Right lobe of liver (tissue), 6 donors: ENCODE data around the gene HLA-DPA1. TPM values are rescaled to one million over a fixed set of nuclear protein-coding genes. Genes with fewer than 3 reads are reported as not detected.

Experiments used
- ATAC-seq, 4 donors: fragments of 200-7000 bp; cut with Tn5 transposase; one replicate each; pipeline ENCODE4 v1.9.1; 2020; ENCODE audit warnings: mild to moderate bottlenecking in 4 of 4, moderate library complexity in 4 of 4
- DNase-seq, 3 donors: peaks; one replicate each; pipeline ENCODE4 v3.0.0-alpha.2; 2020
- H3K27ac ChIP-seq, 3 donors: fragments of 200-600 bp; one replicate each; pipeline ENCODE4 v1.8.0; 2022
- H3K27me3 ChIP-seq, 2 donors: fragments of 200-600 bp; one replicate each; pipeline ENCODE4 v1.8.0; 2022
- H3K36me3 ChIP-seq, 4 donors: fragments of 200-600 bp; sonication (generic) in 1 of 4; one replicate each; pipeline versions ENCODE4 v1.5.1 to v1.8.0; 2017 to 2022; ENCODE audit warnings: control low read depth in 1 of 4
- H3K4me1 ChIP-seq, 4 donors: fragments of 200-600 bp; sonication (generic) in 1 of 4; one replicate each; pipeline versions ENCODE4 v1.5.1 to v1.8.0; 2017 to 2022; ENCODE audit warnings: control low read depth in 1 of 4
- H3K4me3 ChIP-seq, 3 donors: fragments of 200-600 bp; one replicate each; pipeline ENCODE4 v1.8.0; 2022
- H3K9me3 ChIP-seq, 4 donors: fragments of 200-600 bp; sonication (generic) in 1 of 4; one replicate each; pipeline versions ENCODE4 v1.5.1 to v1.8.0; 2017 to 2022; ENCODE audit warnings: control low read depth in 1 of 4
- POLR2A ChIP-seq: fragments of 450-650 bp; IDR thresholded peaks from one replicate; pipeline ENCODE4 v1.6.1; 2017; ENCODE audit warnings: antibody characterized with exemption, mild to moderate bottlenecking
- WGBS: methylation state at CpG from one replicate; pipeline ENCODE4 v1.1.6; 2018; ENCODE audit warnings: low coverage, low lambda C conversion rate; ENCODE audit not compliant: insufficient coverage; ENCODE audit errors: missing lambda C conversion rate; 5-methylcytosine and 5-hydroxymethylcytosine counted together
- intact Hi-C, 2 donors: fragments of 100-400 bp; cut with DNase I; formaldehyde crosslinking; loops; one replicate each; pipeline versions ENCODE4 v1.11.2 to v1.14.1; 2022
- long read RNA-seq: library from polyadenylated mRNA; unstranded; transcript quantifications from one replicate; pipeline ENCODE4 v2.0.0, GENCODE V29; 2019
- total RNA-seq, 6 experiments: library from RNA; depleted of rRNA in 2 of 6; stranded (reverse); fragments of >200 nt in 2 of 6; fragmentation: NEBNext Ultra II Directional in 3 of 6; extraction: Animal tissue kit (Norgen Biotek cat#: 25700) in 3 of 6; gene quantifications; one replicate each; pipeline versions ENCODE4 v1.1.0 to v1.2.4, GENCODE V29; 2016 to 2023
- TF ChIP-seq, protein P1 (sequence below), 4 donors: fragments of 200-600 bp in 3 of 4; fragments of 450-650 bp in 1 of 4; IDR thresholded peaks; one replicate each; pipeline versions ENCODE4 v1.5.1 to v1.8.0; 2016 to 2022; ENCODE audit warnings: antibody characterized with exemption in 4 of 4, mild to moderate bottlenecking in 2 of 4
- donor health status: DM: no; HTN: yes; CAD: no.
- donor health status: DM: no; HTN: no; CAD: no.
- donor health status: DM: no; HTN: no; CAD: no.
- donor health status: DM: no; HTN: yes; CAD: no.
- donor health status: DM: no; HTN: yes; CAD: no.

The HLA-DPA1 gene
- total RNA-seq = 10 to 100 TPM; 10.0 to 74.8 (median 26.3) TPM
- long read RNA-seq, full-length matches to known transcripts = 1 of 11 reads
- long read RNA-seq, partial matches to known transcripts = 10 of 11 reads
- long read RNA-seq, other reads (novel, unspliced or antisense) = 0 of 11 reads

DNA sequence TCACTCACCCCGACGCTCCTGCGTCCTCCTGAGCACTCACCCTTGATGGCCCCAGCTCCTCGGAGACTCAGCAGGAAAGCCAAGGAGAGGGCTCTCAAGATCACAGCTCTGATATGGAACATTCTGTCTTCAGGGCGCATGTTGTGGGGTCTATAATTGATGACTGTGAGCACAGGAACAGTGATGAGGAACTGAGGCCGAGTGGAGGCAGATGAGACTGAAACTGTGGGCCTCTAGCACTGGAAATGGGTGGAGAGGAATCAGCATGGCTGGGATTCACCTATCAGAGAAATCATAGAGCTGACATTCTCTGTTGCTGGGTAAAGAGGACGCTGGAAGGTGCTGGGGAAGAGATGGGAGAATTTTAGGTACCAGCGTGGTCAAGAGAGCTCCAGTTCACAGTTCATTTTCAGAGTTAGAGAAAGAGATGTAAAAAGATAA lies at the start of gene HLA-DPA1:
TSS of gene HLA-DPA1 (minus strand) at position 219 of the 441 bp plus-strand sequence.
- H3K4me1 ChIP-seq = no peaks in the 10 kb centered on the region
- TF ChIP-seq POLR2A = peak; percentile 64
- TF ChIP-seq, protein P1, sequence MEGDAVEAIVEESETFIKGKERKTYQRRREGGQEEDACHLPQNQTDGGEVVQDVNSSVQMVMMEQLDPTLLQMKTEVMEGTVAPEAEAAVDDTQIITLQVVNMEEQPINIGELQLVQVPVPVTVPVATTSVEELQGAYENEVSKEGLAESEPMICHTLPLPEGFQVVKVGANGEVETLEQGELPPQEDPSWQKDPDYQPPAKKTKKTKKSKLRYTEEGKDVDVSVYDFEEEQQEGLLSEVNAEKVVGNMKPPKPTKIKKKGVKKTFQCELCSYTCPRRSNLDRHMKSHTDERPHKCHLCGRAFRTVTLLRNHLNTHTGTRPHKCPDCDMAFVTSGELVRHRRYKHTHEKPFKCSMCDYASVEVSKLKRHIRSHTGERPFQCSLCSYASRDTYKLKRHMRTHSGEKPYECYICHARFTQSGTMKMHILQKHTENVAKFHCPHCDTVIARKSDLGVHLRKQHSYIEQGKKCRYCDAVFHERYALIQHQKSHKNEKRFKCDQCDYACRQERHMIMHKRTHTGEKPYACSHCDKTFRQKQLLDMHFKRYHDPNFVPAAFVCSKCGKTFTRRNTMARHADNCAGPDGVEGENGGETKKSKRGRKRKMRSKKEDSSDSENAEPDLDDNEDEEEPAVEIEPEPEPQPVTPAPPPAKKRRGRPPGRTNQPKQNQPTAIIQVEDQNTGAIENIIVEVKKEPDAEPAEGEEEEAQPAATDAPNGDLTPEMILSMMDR (IDR thresholded peaks at IDR 0.05) = no peak
- H3K27ac ChIP-seq = peak within 1 kb of the TSS in 2 of 3 donors; percentile 9 to 22
- intact Hi-C loops = no loop called here
- no peaks in the 10 kb centered on the region for H3K27me3 ChIP-seq
- peak in 1 of 3 donors; percentile 31 for DNase-seq
- no peaks in the 10 kb centered on the region for H3K36me3 ChIP-seq
- no peaks in the 10 kb centered on the region for H3K9me3 ChIP-seq
- WGBS = 19% methylated on average over 8 of the region's 8 CpGs
- H3K4me3 ChIP-seq = peak within 1 kb of the TSS in 1 of 3 donors; percentile 33
- ATAC-seq = peak; percentile 65 to 75 (median 72)

DNA sequence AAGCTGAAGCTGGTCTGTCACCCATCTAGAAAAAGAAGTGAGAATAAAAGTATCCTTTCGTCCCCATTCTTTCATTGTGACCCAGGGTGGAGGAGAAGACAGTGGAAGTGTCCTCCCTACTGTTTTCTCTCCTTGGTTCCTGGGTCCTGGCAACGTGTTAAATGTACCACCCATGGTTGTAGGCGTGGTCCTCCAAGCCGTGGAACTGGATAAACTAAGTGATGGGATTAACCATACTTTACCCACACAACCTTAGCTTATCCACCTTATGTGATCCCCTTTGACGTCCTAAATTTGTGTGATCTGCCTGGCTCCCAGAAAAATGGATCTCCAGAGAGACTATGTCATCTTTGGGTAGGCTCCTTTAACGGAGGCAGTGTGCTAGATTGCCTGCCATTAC lies 49.7 kb upstream of the HLA-DPA1 start:
- no peak for DNase-seq
- 60% methylated on average over 5 of the region's 6 CpGs for WGBS
- TF ChIP-seq, protein P1 (IDR thresholded peaks at IDR 0.05) = no peak
- no peak for TF ChIP-seq POLR2A
- Histone ChIP-seq H3K4me3 (no peak overlapping the region), H3K27ac (no peak overlapping the region), H3K9me3 (peaks cover 0 to 4% (median 0%) of the 10 kb centered on the region in 4 donors), H3K36me3 (no peaks in the 10 kb centered on the region), H3K4me1 (no peaks in the 10 kb centered on the region), H3K27me3 (no peaks in the 10 kb centered on the region)
- no peak for ATAC-seq
- intact Hi-C loops = no loop called here

DNA sequence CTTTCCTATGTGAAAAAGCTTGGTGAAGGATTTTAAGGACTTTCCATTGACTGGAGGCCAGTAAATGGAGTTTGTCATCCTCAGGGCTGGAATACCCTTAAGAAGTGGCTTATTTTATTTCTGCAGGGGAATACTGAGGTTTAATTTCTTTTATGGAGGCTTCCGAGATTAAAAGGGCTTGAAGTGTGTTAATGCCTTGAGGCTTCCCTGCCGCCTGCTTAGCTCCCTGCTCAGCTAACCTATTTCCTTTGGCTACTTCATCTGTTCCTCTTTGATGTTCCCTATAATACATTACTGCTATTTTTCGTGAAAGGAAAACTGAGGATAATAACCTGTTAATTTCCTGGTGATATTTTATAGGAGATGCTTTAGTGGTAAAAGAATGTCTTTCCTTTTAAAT lies 46.6 kb upstream of the HLA-DPA1 start:
- no peaks in the 10 kb centered on the region for H3K36me3 ChIP-seq
- H3K9me3 ChIP-seq = peaks cover 0 to 4% (median 0%) of the 10 kb centered on the region in 4 donors
- WGBS = 48% methylated on average over 3 of the region's 3 CpGs
- no peak overlapping the region for H3K27ac ChIP-seq
- TF ChIP-seq, protein P1 (IDR thresholded peaks at IDR 0.05) = no peak
- TF ChIP-seq POLR2A = no peak
- intact Hi-C loops = no loop called here
- DNase-seq (no peak), ATAC-seq (no peak)
- H3K4me1 ChIP-seq = no peaks in the 10 kb centered on the region
- H3K4me3 ChIP-seq = no peak overlapping the region
- no peaks in the 10 kb centered on the region for H3K27me3 ChIP-seq

DNA sequence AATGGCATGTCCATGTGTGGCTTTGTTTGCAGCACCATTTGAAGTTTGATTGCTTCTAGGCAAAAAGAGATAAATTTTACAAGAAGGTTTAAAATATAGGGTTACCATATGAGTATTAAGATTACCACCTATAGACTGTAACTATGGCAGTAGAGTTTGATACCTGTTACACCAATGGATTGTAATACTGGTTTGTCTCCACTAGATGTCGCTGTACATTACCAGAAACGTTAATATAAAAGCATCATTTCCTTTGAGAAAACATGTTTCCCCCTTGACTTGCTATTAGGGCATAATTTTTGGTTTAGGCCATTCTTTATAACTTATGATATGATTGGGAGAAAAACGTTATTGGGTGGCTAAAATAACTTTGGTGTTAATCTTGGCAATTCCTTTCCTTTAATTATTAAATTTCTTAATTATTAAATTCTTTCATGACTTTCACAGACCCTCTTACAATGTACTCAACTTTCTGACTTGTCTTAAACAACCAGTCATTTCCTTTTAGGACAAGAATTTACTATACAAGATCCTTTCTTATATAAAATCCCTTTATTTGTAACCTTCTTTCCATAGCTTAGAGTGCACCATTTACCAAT lies 45.2 kb upstream of the HLA-DPA1 start:
- peak; percentile 55 to 66 (median 64) for ATAC-seq
- TF ChIP-seq, protein P1 (IDR thresholded peaks at IDR 0.05) = peak; percentile 80 to 90 (median 84)
- TF ChIP-seq POLR2A = no peak
- H3K4me3 ChIP-seq = no peak overlapping the region
- no peaks in the 10 kb centered on the region for H3K36me3 ChIP-seq
- H3K9me3 ChIP-seq = no peaks in the 10 kb centered on the region
- no peaks in the 10 kb centered on the region for H3K27me3 ChIP-seq
- intact Hi-C loops = no loop called here
- no peak for DNase-seq
- H3K4me1 ChIP-seq = no peaks in the 10 kb centered on the region
- 0% methylated on average over 3 of the region's 3 CpGs for WGBS
- no peak overlapping the region for H3K27ac ChIP-seq
